ENCODE measurements around the gene PTPN3. TPM values are rescaled to one million over a fixed set of nuclear protein-coding genes. Genes with fewer than 3 reads are reported as not detected.
A peak's percentile ranks its signal among the peaks of the same experiment; 100 is the strongest.

The PTPN3 gene
- total and polyA plus RNA-seq, 2 experiments from 2014 or later, result 0.86 to 1.3 TPM

DNA sequence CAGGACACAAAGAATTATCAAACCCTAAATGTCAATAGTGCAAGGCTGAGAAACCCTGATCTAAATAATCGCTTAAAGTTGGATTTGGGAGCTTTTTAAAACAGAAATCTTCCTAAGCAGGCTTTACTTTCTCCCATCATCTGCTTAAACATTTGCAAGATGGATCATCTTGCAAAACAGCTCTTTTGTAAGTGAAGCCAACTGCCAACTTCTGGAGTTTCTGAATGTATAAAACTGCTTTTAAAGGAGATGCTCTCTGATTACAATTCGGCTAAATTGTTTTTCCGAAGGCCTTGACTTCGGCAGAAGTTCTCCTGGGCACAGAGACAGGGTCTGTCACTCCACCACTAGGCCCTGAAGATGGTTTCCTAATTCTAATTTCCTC, 1.3 kb downstream of the PTPN3 start:
- WGBS, 2 experiments (ENCODE audit: low coverage in 1 of 2, low lambda C conversion rate in 2 of 2, missing lambda C conversion rate in 2 of 2), result 73 to 77% methylated on average over 4 of the region's 4 CpGs
- Histone ChIP-seq H3K79me2 (ENCODE audit: insufficient read depth) (no peaks in the 10 kb centered on the region), H3K27ac (no peak overlapping the region), H3K36me3 (ENCODE audit: low read depth) (no peaks in the 10 kb centered on the region), H2AFZ (no peak overlapping the region), H3K4me3 (peak overlapping the region; percentile 69; the same call in 1 of the 2 replicates), H3K27me3 (replicated peaks; ENCODE audit: insufficient read depth) (peaks cover 53% of the 10 kb centered on the region), H3K9me2 (ENCODE audit: insufficient read depth) (no peaks in the 10 kb centered on the region), H3K4me2 (ENCODE audit: unreplicated experiment) (no peak overlapping the region), H4K20me1 (ENCODE audit: insufficient read depth) (no peaks in the 10 kb centered on the region), H3F3A (ENCODE audit: insufficient read depth) (no peaks in the 10 kb centered on the region), H3K9ac (no peak overlapping the region), H3K9me3 (ENCODE audit: low read depth) (no peaks in the 10 kb centered on the region), H3K4me1 (ENCODE audit: insufficient read depth) (no peaks in the 10 kb centered on the region)
- DNase-seq, result no peak
- in situ Hi-C loops (cut with MboI), result no loop called here
- TF ChIP-seq EZH2phosphoT487 (IDR thresholded peaks at IDR 0.05; ENCODE audit: insufficient read depth, low read depth) (no peak), EZH2 (IDR thresholded peaks at IDR 0.05; ENCODE audit: insufficient read depth, poor library complexity, severe bottlenecking) (no peak)

GRCh38 chr9:109496218-109496617, 1.9 kb downstream of the PTPN3 start:
- Histone ChIP-seq H3K9ac (no peak overlapping the region), H3K4me2 (ENCODE audit: unreplicated experiment) (no peak overlapping the region), H3K27me3 (replicated peaks; ENCODE audit: insufficient read depth) (peaks cover 47% of the 10 kb centered on the region), H3K27ac (no peak overlapping the region), H3K9me3 (ENCODE audit: low read depth) (no peaks in the 10 kb centered on the region), H3K4me1 (ENCODE audit: insufficient read depth) (no peaks in the 10 kb centered on the region), H4K20me1 (ENCODE audit: insufficient read depth) (no peaks in the 10 kb centered on the region), H3K79me2 (ENCODE audit: insufficient read depth) (no peaks in the 10 kb centered on the region), H3K36me3 (ENCODE audit: low read depth) (no peaks in the 10 kb centered on the region), H2AFZ (no peak overlapping the region), H3K9me2 (ENCODE audit: insufficient read depth) (no peaks in the 10 kb centered on the region), H3K4me3 (no peak overlapping the region), H3F3A (ENCODE audit: insufficient read depth) (no peaks in the 10 kb centered on the region)
- DNase-seq, result no peak
- in situ Hi-C loops (cut with MboI), result no loop called here
- 94 to 97% methylated on average over 3 of the region's 3 CpGs for WGBS, 2 experiments (ENCODE audit: low coverage in 1 of 2, low lambda C conversion rate in 2 of 2, missing lambda C conversion rate in 2 of 2)
- no peak for TF ChIP-seq EZH2 (IDR thresholded peaks at IDR 0.05; ENCODE audit: insufficient read depth, poor library complexity, severe bottlenecking)
- no peak for TF ChIP-seq EZH2phosphoT487 (IDR thresholded peaks at IDR 0.05; ENCODE audit: insufficient read depth, low read depth)

GRCh38 chr9:109493648-109494047, 4.5 kb downstream of the PTPN3 start:
- in situ Hi-C loops (cut with MboI), result no loop called here
- Histone ChIP-seq H3K4me2 (ENCODE audit: unreplicated experiment) (no peak overlapping the region), H3K27ac (no peak overlapping the region), H3K4me3 (no peak overlapping the region), H3K9me2 (ENCODE audit: insufficient read depth) (no peaks in the 10 kb centered on the region), H3K9me3 (ENCODE audit: low read depth) (no peaks in the 10 kb centered on the region), H3F3A (ENCODE audit: insufficient read depth) (no peaks in the 10 kb centered on the region), H3K79me2 (ENCODE audit: insufficient read depth) (no peaks in the 10 kb centered on the region), H4K20me1 (ENCODE audit: insufficient read depth) (no peaks in the 10 kb centered on the region), H2AFZ (no peak overlapping the region), H3K36me3 (ENCODE audit: low read depth) (no peaks in the 10 kb centered on the region), H3K4me1 (ENCODE audit: insufficient read depth) (no peaks in the 10 kb centered on the region), H3K9ac (no peak overlapping the region), H3K27me3 (replicated peaks; ENCODE audit: insufficient read depth) (peaks cover 21% of the 10 kb centered on the region)
- DNase-seq, result no peak
- WGBS, 2 experiments (ENCODE audit: low coverage in 1 of 2, low lambda C conversion rate in 2 of 2, missing lambda C conversion rate in 2 of 2), result 79 to 81% methylated on average over 6 of the region's 6 CpGs
- TF ChIP-seq EZH2phosphoT487 (IDR thresholded peaks at IDR 0.05; ENCODE audit: insufficient read depth, low read depth) (no peak), EZH2 (IDR thresholded peaks at IDR 0.05; ENCODE audit: insufficient read depth, poor library complexity, severe bottlenecking) (no peak)

DNA sequence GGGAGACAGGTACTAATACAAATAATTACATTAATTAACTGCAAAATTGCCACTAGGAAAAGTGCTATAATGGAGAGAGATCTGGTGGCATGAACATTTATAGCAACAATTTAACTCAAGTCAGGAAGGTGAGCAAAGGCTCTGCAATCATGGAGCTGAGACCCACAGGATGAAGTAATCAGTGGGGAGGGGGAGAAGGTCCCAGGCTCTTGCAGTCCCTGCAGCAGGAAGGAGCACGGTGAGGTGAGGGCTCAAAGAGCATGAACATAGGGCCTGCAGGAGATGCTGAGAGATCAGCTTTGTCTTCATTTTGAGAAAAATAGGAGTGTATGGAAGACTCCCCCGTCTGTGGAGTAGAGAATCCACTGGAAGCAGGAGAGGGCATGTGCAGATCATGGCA, 6.5 kb downstream of the PTPN3 start:
- Histone ChIP-seq H2AFZ (no peak overlapping the region), H3K4me3 (no peak overlapping the region), H3K79me2 (ENCODE audit: insufficient read depth) (no peaks in the 10 kb centered on the region), H3K27ac (no peak overlapping the region), H3F3A (ENCODE audit: insufficient read depth) (no peaks in the 10 kb centered on the region), H3K9me3 (ENCODE audit: low read depth) (no peaks in the 10 kb centered on the region), H3K36me3 (ENCODE audit: low read depth) (no peaks in the 10 kb centered on the region), H3K9me2 (ENCODE audit: insufficient read depth) (no peaks in the 10 kb centered on the region), H3K27me3 (replicated peaks; ENCODE audit: insufficient read depth) (peaks cover 9% of the 10 kb centered on the region; the same call in 1 of the 2 replicates), H3K4me1 (ENCODE audit: insufficient read depth) (no peaks in the 10 kb centered on the region), H4K20me1 (ENCODE audit: insufficient read depth) (no peaks in the 10 kb centered on the region), H3K9ac (no peak overlapping the region), H3K4me2 (ENCODE audit: unreplicated experiment) (no peak overlapping the region)
- in situ Hi-C loops (cut with MboI), result no loop called here
- no peak for DNase-seq
- TF ChIP-seq EZH2phosphoT487 (IDR thresholded peaks at IDR 0.05; ENCODE audit: insufficient read depth, low read depth) (no peak), EZH2 (IDR thresholded peaks at IDR 0.05; ENCODE audit: insufficient read depth, poor library complexity, severe bottlenecking) (no peak)
- 57 to 69% methylated on average over 2 of the region's 2 CpGs for WGBS, 2 experiments (ENCODE audit: low coverage in 1 of 2, low lambda C conversion rate in 2 of 2, missing lambda C conversion rate in 2 of 2)
